ENCODE data around the gene PLXNB1. TPM values are rescaled to one million over a fixed set of nuclear protein-coding genes. Genes with fewer than 3 reads are reported as not detected.

Gene PLXNB1
- total RNA-seq, 2 donors from 2014 or later: 69.4 to 73.0 TPM

DNA sequence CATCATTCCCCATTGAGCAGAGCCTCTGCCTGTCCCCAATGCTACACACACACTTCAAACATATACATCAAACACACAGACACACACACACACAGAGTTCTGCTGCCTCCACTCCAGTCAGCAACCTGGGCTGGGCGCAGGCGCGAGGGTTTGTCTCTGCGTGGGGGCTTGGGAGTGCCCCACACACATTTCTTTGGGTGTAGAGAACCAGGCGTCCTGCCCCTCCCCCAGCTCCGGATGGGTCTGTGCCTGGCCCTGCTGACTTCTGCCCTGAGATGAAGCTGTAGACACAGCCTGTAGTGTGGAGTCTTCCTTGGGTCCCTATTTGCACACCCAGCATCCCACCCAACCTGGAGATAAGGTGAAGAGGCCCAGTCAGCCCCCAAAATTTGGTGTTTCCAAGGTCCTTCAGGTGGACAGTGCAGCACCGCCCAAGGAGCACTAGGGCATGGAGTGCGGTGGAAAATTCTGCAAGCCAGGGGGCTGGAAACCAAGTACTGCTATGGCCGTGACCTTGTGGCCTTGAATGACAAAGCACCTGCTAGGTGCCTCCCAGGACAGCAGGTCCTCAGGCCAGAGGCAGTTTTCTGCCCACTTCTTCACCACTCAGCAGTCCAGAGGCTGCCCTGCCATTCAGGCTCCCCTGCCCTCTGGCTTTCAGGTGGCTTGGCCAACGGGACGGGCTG is 31.0 kb downstream of the PLXNB1 start:
- Histone ChIP-seq H3K27ac (no peak overlapping the region), H3K36me3 (peaks cover 5% of the 10 kb centered on the region), H3K4me1 (peaks cover 0 to 18% of the 10 kb centered on the region in 2 donors), H3K27me3 (no peaks in the 10 kb centered on the region), H3K9me3 (no peaks in the 10 kb centered on the region), H3K4me3 (no peak overlapping the region)
- DNase-seq (ENCODE audit: low spot score): no peak
- TF ChIP-seq, protein P1, sequence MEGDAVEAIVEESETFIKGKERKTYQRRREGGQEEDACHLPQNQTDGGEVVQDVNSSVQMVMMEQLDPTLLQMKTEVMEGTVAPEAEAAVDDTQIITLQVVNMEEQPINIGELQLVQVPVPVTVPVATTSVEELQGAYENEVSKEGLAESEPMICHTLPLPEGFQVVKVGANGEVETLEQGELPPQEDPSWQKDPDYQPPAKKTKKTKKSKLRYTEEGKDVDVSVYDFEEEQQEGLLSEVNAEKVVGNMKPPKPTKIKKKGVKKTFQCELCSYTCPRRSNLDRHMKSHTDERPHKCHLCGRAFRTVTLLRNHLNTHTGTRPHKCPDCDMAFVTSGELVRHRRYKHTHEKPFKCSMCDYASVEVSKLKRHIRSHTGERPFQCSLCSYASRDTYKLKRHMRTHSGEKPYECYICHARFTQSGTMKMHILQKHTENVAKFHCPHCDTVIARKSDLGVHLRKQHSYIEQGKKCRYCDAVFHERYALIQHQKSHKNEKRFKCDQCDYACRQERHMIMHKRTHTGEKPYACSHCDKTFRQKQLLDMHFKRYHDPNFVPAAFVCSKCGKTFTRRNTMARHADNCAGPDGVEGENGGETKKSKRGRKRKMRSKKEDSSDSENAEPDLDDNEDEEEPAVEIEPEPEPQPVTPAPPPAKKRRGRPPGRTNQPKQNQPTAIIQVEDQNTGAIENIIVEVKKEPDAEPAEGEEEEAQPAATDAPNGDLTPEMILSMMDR (IDR thresholded peaks at IDR 0.05): no peak

DNA sequence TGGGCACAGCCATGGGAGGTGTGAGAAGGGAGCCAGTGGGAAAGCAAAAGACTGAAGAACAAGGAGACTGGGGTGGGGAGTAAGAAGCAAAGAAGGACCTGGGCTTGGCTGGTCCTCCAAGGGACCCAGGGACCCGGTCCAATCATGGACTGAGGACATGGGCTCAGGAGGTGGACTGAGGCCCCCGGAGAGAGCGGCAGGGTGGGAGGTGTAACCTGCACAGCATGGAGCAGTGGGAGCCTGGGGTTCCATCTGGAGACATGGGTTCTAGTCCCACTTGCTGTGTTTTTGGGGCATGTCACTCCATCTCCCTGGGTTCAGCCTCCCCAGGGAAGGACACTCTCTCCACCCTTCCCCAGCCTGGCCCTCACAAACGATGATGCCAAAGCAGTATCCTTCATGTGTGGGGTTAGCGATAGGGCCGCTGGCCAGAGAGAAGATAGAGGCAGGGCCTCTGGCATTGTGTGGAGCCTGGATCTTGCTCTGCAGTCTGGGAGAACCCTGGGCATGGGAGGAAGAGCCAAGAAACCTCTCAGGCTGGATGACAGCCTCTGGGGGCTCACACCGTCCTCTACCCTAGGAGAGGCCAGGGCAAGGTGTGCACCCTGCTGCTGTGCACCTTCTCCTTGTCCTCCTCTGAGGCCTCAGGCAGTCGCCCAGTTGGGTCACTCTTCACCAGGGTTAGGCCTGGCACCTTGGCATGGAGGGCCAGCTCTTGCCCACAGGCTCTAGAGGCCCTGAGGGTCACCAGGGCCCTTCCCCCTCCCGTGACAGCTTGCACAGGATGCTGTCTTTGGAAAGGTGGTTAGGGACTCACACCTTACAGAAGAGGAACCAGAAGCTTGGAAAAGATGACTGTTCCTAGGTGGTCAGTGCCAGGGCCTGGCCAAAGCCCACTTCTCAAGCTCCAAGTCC is 31.9 kb downstream of the PLXNB1 start:
- DNase-seq (ENCODE audit: low spot score): no peak
- no peaks in the 10 kb centered on the region for H3K36me3 ChIP-seq
- no peaks in the 10 kb centered on the region for H3K9me3 ChIP-seq
- H3K27ac ChIP-seq: no peak overlapping the region
- H3K4me3 ChIP-seq: no peak overlapping the region
- H3K4me1 ChIP-seq: peaks cover 0 to 18% of the 10 kb centered on the region in 2 donors
- H3K27me3 ChIP-seq: no peaks in the 10 kb centered on the region
- TF ChIP-seq, protein P1 (IDR thresholded peaks at IDR 0.05): no peak

DNA sequence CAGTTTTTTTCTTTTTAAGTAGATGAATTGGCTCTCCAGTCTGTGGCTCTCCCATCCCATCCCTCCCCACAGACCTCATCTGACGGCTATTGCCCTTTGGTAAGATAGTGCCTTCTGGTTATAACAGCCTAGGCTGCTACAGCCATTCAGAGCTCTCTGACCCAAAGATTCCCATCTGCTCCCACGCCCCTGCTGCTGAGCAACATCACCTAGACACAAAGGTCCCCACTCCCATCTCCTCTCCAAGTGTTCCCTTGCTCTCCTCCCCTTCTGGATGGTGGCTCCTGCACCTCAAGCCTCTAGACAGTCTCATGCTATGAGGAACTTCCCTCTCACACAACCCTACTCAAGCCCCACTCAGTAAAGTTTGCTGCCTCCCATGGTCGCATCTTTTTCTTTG is 34.2 kb downstream of the PLXNB1 start:
- Histone ChIP-seq H3K36me3 (no peaks in the 10 kb centered on the region), H3K4me1 (no peaks in the 10 kb centered on the region), H3K27me3 (no peaks in the 10 kb centered on the region), H3K4me3 (no peak overlapping the region), H3K9me3 (no peaks in the 10 kb centered on the region), H3K27ac (no peak overlapping the region)
- DNase-seq (ENCODE audit: low spot score): no peak
- TF ChIP-seq, protein P1 (IDR thresholded peaks at IDR 0.05): no peak

DNA sequence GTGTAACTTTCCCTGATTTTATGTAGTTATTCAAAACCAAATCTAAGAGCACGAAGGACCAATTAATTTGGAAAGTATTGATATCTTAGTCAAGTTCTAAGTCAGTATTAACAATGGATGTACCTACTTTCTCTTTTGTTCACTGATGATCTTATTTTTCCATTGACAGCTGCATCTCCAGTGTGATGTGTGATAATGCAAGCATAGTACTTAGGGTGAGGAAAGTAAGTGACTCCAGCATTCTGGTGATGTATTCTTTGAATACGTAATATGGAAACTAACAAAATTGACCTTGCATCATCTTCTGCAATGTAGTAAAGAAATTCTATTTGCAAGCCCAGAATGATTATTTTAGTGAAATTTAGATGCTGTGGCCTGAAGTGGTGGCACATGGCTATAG is 35.5 kb downstream of the PLXNB1 start:
- no peak for DNase-seq (ENCODE audit: low spot score)
- Histone ChIP-seq H3K36me3 (no peaks in the 10 kb centered on the region), H3K27ac (no peak overlapping the region), H3K27me3 (no peaks in the 10 kb centered on the region), H3K9me3 (no peaks in the 10 kb centered on the region), H3K4me1 (no peaks in the 10 kb centered on the region), H3K4me3 (no peak overlapping the region)
- TF ChIP-seq, protein P1 (IDR thresholded peaks at IDR 0.05): no peak

DNA sequence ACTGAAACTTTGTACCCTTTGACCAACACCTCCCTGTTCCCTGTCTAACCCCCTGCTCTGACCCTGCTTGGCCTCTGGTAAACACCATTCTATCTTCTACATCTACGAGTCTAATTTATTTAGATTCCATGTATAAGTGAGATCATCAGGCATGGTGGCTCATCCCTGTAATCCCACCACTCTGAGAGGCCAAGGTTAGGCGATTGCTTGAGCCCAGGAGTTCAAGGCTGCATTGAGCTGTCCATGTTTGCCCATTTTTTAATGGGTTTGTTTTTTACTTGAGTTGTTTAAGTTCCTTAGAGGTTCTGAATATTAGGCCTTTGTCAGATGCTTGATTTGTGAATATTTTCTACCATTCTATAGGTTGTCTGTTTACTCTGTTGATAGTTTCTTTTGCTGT is 40.9 kb downstream of the PLXNB1 start:
- H3K4me1 ChIP-seq: no peaks in the 10 kb centered on the region
- DNase-seq (ENCODE audit: low spot score): no peak
- no peaks in the 10 kb centered on the region for H3K27me3 ChIP-seq
- no peaks in the 10 kb centered on the region for H3K9me3 ChIP-seq
- TF ChIP-seq, protein P1 (IDR thresholded peaks at IDR 0.05): no peak
- H3K36me3 ChIP-seq: no peaks in the 10 kb centered on the region
- H3K4me3 ChIP-seq: no peak overlapping the region
- no peak overlapping the region for H3K27ac ChIP-seq

All from right atrium auricular region (tissue), 2 donors.